ENCODE data around the gene L3MBTL2.
A peak's percentile ranks its signal among the peaks of the same experiment; 100 is the strongest.

L3MBTL2 gene

GRCh38 chr22:41222846-41223507, 17.9 kb downstream of the L3MBTL2 start:
- DNase-seq (ENCODE audit: low spot score) = no peak
- CTCF ChIA-PET = interaction anchor here (0.6 kb wide), 1 partner anchor 298 kb away, joined by 3 read pairs; no protein-coding TSS in a partner anchor
- H3K27ac ChIP-seq = peak overlapping the region; percentile 99
- POLR2A ChIA-PET (ENCODE audit: low non-redundant PET) = interaction anchor here (0.6 kb wide), 1 partner anchor 14 kb away, joined by 4 read pairs; no protein-coding TSS in a partner anchor
- TF ChIP-seq, protein P1, sequence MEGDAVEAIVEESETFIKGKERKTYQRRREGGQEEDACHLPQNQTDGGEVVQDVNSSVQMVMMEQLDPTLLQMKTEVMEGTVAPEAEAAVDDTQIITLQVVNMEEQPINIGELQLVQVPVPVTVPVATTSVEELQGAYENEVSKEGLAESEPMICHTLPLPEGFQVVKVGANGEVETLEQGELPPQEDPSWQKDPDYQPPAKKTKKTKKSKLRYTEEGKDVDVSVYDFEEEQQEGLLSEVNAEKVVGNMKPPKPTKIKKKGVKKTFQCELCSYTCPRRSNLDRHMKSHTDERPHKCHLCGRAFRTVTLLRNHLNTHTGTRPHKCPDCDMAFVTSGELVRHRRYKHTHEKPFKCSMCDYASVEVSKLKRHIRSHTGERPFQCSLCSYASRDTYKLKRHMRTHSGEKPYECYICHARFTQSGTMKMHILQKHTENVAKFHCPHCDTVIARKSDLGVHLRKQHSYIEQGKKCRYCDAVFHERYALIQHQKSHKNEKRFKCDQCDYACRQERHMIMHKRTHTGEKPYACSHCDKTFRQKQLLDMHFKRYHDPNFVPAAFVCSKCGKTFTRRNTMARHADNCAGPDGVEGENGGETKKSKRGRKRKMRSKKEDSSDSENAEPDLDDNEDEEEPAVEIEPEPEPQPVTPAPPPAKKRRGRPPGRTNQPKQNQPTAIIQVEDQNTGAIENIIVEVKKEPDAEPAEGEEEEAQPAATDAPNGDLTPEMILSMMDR (conservative IDR thresholded peaks at IDR 0.05; ENCODE audit: low read depth) = no peak

DNA sequence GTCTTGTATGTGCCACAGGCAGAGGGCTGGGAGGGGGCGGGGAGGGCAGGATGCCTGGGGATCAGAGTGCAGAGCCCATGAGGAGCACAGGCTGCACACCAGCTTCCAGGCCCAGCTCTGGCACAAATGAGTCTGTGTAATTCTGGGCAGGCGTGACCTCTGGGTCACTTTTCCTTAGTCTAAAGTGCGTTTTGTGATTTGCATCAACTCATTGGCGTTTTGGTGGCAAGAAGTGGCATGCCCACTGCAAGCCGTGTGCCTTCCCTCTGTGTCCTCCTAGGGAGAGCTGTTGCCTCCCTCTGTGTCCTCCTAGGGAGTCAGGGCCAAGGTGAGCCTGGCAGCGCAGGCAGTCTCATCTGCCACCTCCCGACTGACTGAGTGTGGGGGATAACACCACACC, 18.4 kb downstream of the L3MBTL2 start:
- DNase-seq (ENCODE audit: low spot score) = no peak
- POLR2A ChIA-PET (ENCODE audit: low non-redundant PET) = no interaction called here
- TF ChIP-seq, protein P1 (conservative IDR thresholded peaks at IDR 0.05; ENCODE audit: low read depth) = no peak
- H3K27ac ChIP-seq = peak overlapping the region; percentile 99
- CTCF ChIA-PET = interaction anchor here (0.7 to 1.7 kb wide), 2 partner anchors 14 to 1792 kb away, joined by 3 to 5 read pairs; no protein-coding TSS in a partner anchor

- DNase-seq (ENCODE audit: low spot score) = no peak
- POLR2A ChIA-PET (ENCODE audit: low non-redundant PET) = interaction anchor here (0.9 kb wide), 1 partner anchor 11 kb away, joined by 3 read pairs; no protein-coding TSS in a partner anchor
- TF ChIP-seq, protein P1 (conservative IDR thresholded peaks at IDR 0.05; ENCODE audit: low read depth) = no peak
- CTCF ChIA-PET = interaction anchor here (0.5 kb wide), 1 partner anchor 306 kb away, joined by 5 read pairs; no protein-coding TSS in a partner anchor
- peak overlapping the region; percentile 99 for H3K27ac ChIP-seq
Measured at GRCh38 chr22:41226723-41227655, 21.9 kb downstream of the L3MBTL2 start.

DNA sequence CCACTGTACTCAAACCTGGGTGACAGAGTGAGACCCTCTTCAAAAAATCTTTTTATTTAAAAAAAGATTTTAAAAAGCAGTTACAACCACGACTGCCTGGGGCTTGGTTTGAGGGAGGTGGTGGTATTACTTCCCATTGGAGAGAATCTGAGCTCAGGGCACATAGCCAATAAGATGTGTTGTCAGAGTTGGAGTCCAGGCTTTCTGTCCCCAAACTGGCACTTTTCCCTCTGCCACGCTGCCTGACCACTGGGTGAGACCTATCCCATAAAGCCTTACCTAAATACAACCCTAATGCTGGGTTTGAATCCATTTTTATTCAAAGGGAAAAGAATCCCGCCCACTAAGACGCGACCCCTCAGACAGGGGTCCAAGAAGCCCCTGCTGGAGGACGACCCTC, 24.1 kb downstream of the L3MBTL2 start:
- DNase-seq (ENCODE audit: low spot score) = no peak
- ChIA-PET POLR2A (ENCODE audit: low non-redundant PET) (no interaction called here), CTCF (interaction anchor here (0.9 kb wide), 1 partner anchor 8 kb away, joined by 4 read pairs; no protein-coding TSS in a partner anchor)
- H3K27ac ChIP-seq = peak overlapping the region; percentile 99
- TF ChIP-seq, protein P1 (conservative IDR thresholded peaks at IDR 0.05; ENCODE audit: low read depth) = no peak

- TF ChIP-seq, protein P1 (conservative IDR thresholded peaks at IDR 0.05; ENCODE audit: low read depth) = no peak
Measured at GRCh38 chr22:41229730-41230400, 24.8 kb downstream of the L3MBTL2 start.

GRCh38 chr22:41230401-41230785, 25.3 kb downstream of the L3MBTL2 start:
- DNase-seq (ENCODE audit: low spot score) = no peak
- CTCF ChIA-PET = no interaction called here
- POLR2A ChIA-PET (ENCODE audit: low non-redundant PET) = no interaction called here
- TF ChIP-seq, protein P1 (conservative IDR thresholded peaks at IDR 0.05; ENCODE audit: low read depth) = no peak
- peak overlapping the region; percentile 99 for H3K27ac ChIP-seq

More at GRCh38 chr22:41229730-41230400, 24.8 kb downstream of the L3MBTL2 start:
- POLR2A ChIA-PET (ENCODE audit: low non-redundant PET) = no interaction called here
- H3K27ac ChIP-seq = peak overlapping the region; percentile 99
- no peak for DNase-seq (ENCODE audit: low spot score)
- CTCF ChIA-PET = interaction anchor here (0.6 to 0.9 kb wide), 2 partner anchors 8 to 160 kb away, joined by 3 to 4 read pairs; no protein-coding TSS in a partner anchor

All from RWPE1 (cell line).